ENCODE measurements around the gene APOC1.
"Not testable (repeated sequence)": the region's sequence is repeated elsewhere in the genome, so short reads cannot be mapped to it uniquely, and the experiment has no call there.

The APOC1 gene

GRCh38 chr19:44914433-44915206, at the start of gene APOC1:
APOC1 (plus strand) TSS chr19:44914608; CDS start chr19:44914892, 284 bp downstream.
- not testable (repeated sequence) for DNase-seq (ENCODE audit: low read depth)

GRCh38 chr19:44865196-44865767, 49.1 kb upstream of the APOC1 start:
- no peak for DNase-seq (ENCODE audit: low read depth)

GRCh38 chr19:44866664-44867063, 47.7 kb upstream of the APOC1 start:
- DNase-seq (ENCODE audit: low read depth) = no peak

GRCh38 chr19:44867578-44867977, 46.8 kb upstream of the APOC1 start:
- DNase-seq (ENCODE audit: low read depth) = no peak

GRCh38 chr19:44869733-44870470, 44.5 kb upstream of the APOC1 start:
- peak; percentile 82 for DNase-seq (ENCODE audit: low read depth)

- DNase-seq (ENCODE audit: low read depth) = no peak
These were observed 42.6 kb upstream of the APOC1 start for GRCh38 chr19:44871809-44872208.

- DNase-seq (ENCODE audit: low read depth) = no peak
These were observed 41.7 kb upstream of the APOC1 start for GRCh38 chr19:44872661-44873060.

- DNase-seq (ENCODE audit: low read depth) = no peak
These were observed 40.1 kb upstream of the APOC1 start for GRCh38 chr19:44874317-44874716.

GRCh38 chr19:44875666-44876451, 38.5 kb upstream of the APOC1 start:
- DNase-seq (ENCODE audit: low read depth) = no peak

- no peak for DNase-seq (ENCODE audit: low read depth)
These were observed 37.4 kb upstream of the APOC1 start for GRCh38 chr19:44876930-44877535.

GRCh38 chr19:44878120-44878865, 36.1 kb upstream of the APOC1 start:
- no peak for DNase-seq (ENCODE audit: low read depth)

GRCh38 chr19:44879309-44880065, 34.9 kb upstream of the APOC1 start:
- no peak for DNase-seq (ENCODE audit: low read depth)

GRCh38 chr19:44882063-44882462, 32.3 kb upstream of the APOC1 start:
- DNase-seq (ENCODE audit: low read depth) = no peak

- DNase-seq (ENCODE audit: low read depth) = not testable (repeated sequence)
These were observed 31.6 kb upstream of the APOC1 start for GRCh38 chr19:44882619-44883397.

GRCh38 chr19:44883922-44884321, 30.5 kb upstream of the APOC1 start:
- DNase-seq (ENCODE audit: low read depth) = no peak

- no peak for DNase-seq (ENCODE audit: low read depth)
These were observed 29.8 kb upstream of the APOC1 start for GRCh38 chr19:44884566-44884965.

- DNase-seq (ENCODE audit: low read depth) = no peak
These were observed 28.3 kb upstream of the APOC1 start for GRCh38 chr19:44886141-44886540.

- DNase-seq (ENCODE audit: low read depth) = no peak
These were observed 26.8 kb upstream of the APOC1 start for GRCh38 chr19:44887648-44888047.

- not testable (repeated sequence) for DNase-seq (ENCODE audit: low read depth)
These were observed 26.1 kb upstream of the APOC1 start for GRCh38 chr19:44888335-44888734.
